ENCODE results near the gene NUCB1. TPM values are rescaled to one million over a fixed set of nuclear protein-coding genes. Genes with fewer than 3 reads are reported as not detected.

Gene NUCB1
- total RNA-seq, 1 donor from 2014 or later: 310 TPM

- DNase-seq: peak; percentile 94
- Histone ChIP-seq H3K4me3 (peak within 1 kb of the TSS; percentile 56), H3K36me3 (no peaks in the 10 kb centered on the region), H3K27me3 (ENCODE audit: low read depth) (no peaks in the 10 kb centered on the region), H3K4me1 (peaks cover 17% of the 10 kb centered on the region), H3K27ac (peak within 1 kb of the TSS; percentile 54), H3K9me3 (no peaks in the 10 kb centered on the region)
- peak; percentile 6 for TF ChIP-seq CTCF (IDR thresholded peaks at IDR 0.05)
- ATAC-seq: peak; percentile 95 to 96
- intact Hi-C loops (cut with DNase I): no loop called here
These were observed 33.3 kb downstream of the NUCB1 start, which contains the start of gene DHDH for GRCh38 chr19:48933382-48933932. TSS of gene DHDH (plus strand) at chr19:48933699. CDS start at chr19:48933722, 23 bp downstream.

- Histone ChIP-seq H3K4me3 (no peak overlapping the region), H3K27ac (no peak overlapping the region), H3K9me3 (no peaks in the 10 kb centered on the region), H3K4me1 (peaks cover 17% of the 10 kb centered on the region), H3K36me3 (no peaks in the 10 kb centered on the region), H3K27me3 (ENCODE audit: low read depth) (no peaks in the 10 kb centered on the region)
- ATAC-seq (no peak), DNase-seq (no peak)
- intact Hi-C loops (cut with DNase I): no loop called here
- no peak for TF ChIP-seq CTCF (IDR thresholded peaks at IDR 0.05)
These were observed 34.7 kb downstream of the NUCB1 start for GRCh38 chr19:48934837-48935236.

- ATAC-seq: no peak
- DNase-seq: no peak
- Histone ChIP-seq H3K27ac (no peak overlapping the region), H3K9me3 (peaks cover 4% of the 10 kb centered on the region), H3K27me3 (ENCODE audit: low read depth) (no peaks in the 10 kb centered on the region), H3K4me1 (peaks cover 17% of the 10 kb centered on the region), H3K4me3 (no peak overlapping the region), H3K36me3 (no peaks in the 10 kb centered on the region)
- no peak for TF ChIP-seq CTCF (IDR thresholded peaks at IDR 0.05)
- intact Hi-C loops (cut with DNase I): no loop called here
These were observed 35.8 kb downstream of the NUCB1 start for GRCh38 chr19:48935864-48936263.

GRCh38 chr19:48938256-48938655 lies 38.1 kb downstream of the NUCB1 start:
- no peak for ATAC-seq
- H3K4me3 ChIP-seq: no peak overlapping the region
- DNase-seq: no peak
- H3K9me3 ChIP-seq: peaks cover 6% of the 10 kb centered on the region
- H3K36me3 ChIP-seq: no peaks in the 10 kb centered on the region
- intact Hi-C loops (cut with DNase I): no loop called here
- no peak for TF ChIP-seq CTCF (IDR thresholded peaks at IDR 0.05)
- peaks cover 11% of the 10 kb centered on the region for H3K4me1 ChIP-seq
- no peaks in the 10 kb centered on the region for H3K27me3 ChIP-seq (ENCODE audit: low read depth)
- no peak overlapping the region for H3K27ac ChIP-seq

- TF ChIP-seq CTCF (IDR thresholded peaks at IDR 0.05): no peak
- no peak for DNase-seq
- ATAC-seq: no peak
- no peaks in the 10 kb centered on the region for H3K4me1 ChIP-seq
- peaks cover 6% of the 10 kb centered on the region for H3K9me3 ChIP-seq
- no peaks in the 10 kb centered on the region for H3K36me3 ChIP-seq
- no peak overlapping the region for H3K27ac ChIP-seq
- H3K4me3 ChIP-seq: no peak overlapping the region
- intact Hi-C loops (cut with DNase I): no loop called here
- no peaks in the 10 kb centered on the region for H3K27me3 ChIP-seq (ENCODE audit: low read depth)
These were observed 40.8 kb downstream of the NUCB1 start for GRCh38 chr19:48940902-48941301.
